Fibroblast of skin of right biceps (primary cell): Measurements from ENCODE around the gene GLDN.
"Not testable (repeated sequence)": the region's sequence is repeated elsewhere in the genome, so short reads cannot be mapped to it uniquely, and the experiment has no call there.

Source experiments
- DNase-seq: peaks from one replicate; pipeline ENCODE4 v3.0.0-alpha.2; 2013

Gene GLDN

GRCh38 chr15:51390966-51391422 is 49.5 kb downstream of the GLDN start:
- no peak for DNase-seq

GRCh38 chr15:51396921-51397320 is 55.5 kb downstream of the GLDN start:
- DNase-seq: no peak

GRCh38 chr15:51398626-51399025 is 57.2 kb downstream of the GLDN start:
- no peak for DNase-seq

GRCh38 chr15:51401051-51401780 is 59.8 kb downstream of the GLDN start:
- DNase-seq: no peak

GRCh38 chr15:51401872-51402517 is 60.5 kb downstream of the GLDN start:
- peak; percentile 36 for DNase-seq

- DNase-seq: peak; percentile 37
Observed at GRCh38 chr15:51403072-51403878, 61.8 kb downstream of the GLDN start.

GRCh38 chr15:51403946-51404695 is 62.7 kb downstream of the GLDN start:
- no peak for DNase-seq

- DNase-seq: no peak
Observed at GRCh38 chr15:51405693-51406523, 64.5 kb downstream of the GLDN start.

GRCh38 chr15:51414256-51414860 is 72.9 kb downstream of the GLDN start:
- DNase-seq: no peak

GRCh38 chr15:51416129-51416528 is 74.7 kb downstream of the GLDN start:
- no peak for DNase-seq

- DNase-seq: not testable (repeated sequence)
Observed at GRCh38 chr15:51423040-51423439, 81.6 kb downstream of the GLDN start.

- no peak for DNase-seq
Observed at GRCh38 chr15:51424780-51425179, 83.3 kb downstream of the GLDN start.

GRCh38 chr15:51425517-51426040 is 84.1 kb downstream of the GLDN start:
- DNase-seq: no peak

GRCh38 chr15:51438526-51438925 is 97.1 kb downstream of the GLDN start:
- DNase-seq: no peak

- no peak for DNase-seq
Observed at GRCh38 chr15:51443282-51443914, 101.9 kb downstream of the GLDN start.

GRCh38 chr15:51444112-51444511 is 102.7 kb downstream of the GLDN start:
- no peak for DNase-seq

GRCh38 chr15:51444807-51445206 is 103.4 kb downstream of the GLDN start:
- no peak for DNase-seq

GRCh38 chr15:51446029-51446744 is 104.7 kb downstream of the GLDN start:
- not testable (repeated sequence) for DNase-seq

GRCh38 chr15:51447855-51448621 is 106.6 kb downstream of the GLDN start:
- DNase-seq: no peak
